ENCODE results near the gene PTPN20.
"Not testable (repeated sequence)": the region's sequence is repeated elsewhere in the genome, so short reads cannot be mapped to it uniquely, and the experiment has no call there.

PTPN20 gene

DNA sequence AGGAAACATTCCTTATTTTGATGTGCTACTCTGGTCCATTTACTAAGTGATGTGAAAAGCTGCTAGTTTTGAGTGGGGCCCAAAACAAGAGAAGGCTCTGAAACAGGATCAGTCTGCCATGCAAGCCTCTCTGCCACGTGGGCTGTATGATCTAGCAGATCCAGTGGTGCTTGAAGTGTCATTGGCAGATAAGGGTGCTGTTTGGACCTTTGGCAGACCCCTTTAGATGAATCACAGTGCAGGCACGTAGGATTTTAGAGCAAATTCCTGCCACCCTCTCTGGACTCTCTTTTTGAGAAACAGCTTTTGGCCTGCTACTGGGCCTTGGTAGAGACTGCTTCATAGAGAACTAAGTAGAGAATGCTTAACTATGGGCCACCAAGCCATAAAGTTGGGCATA lies 69.0 kb downstream of the PTPN20 start:
- not testable (repeated sequence) for H3K27me3 ChIP-seq (ENCODE audit: control insufficient read depth, insufficient read depth, low read length); H3K4me3 ChIP-seq (ENCODE audit: low read depth, low read length); H3K9me3 ChIP-seq (ENCODE audit: control insufficient read depth, insufficient read depth, low read length); H3K4me1 ChIP-seq (ENCODE audit: control insufficient read depth, insufficient read depth, low read length); H3K9ac ChIP-seq (ENCODE audit: low read depth, low read length); H3K36me3 ChIP-seq (ENCODE audit: control insufficient read depth, insufficient read depth, low read length)

DNA sequence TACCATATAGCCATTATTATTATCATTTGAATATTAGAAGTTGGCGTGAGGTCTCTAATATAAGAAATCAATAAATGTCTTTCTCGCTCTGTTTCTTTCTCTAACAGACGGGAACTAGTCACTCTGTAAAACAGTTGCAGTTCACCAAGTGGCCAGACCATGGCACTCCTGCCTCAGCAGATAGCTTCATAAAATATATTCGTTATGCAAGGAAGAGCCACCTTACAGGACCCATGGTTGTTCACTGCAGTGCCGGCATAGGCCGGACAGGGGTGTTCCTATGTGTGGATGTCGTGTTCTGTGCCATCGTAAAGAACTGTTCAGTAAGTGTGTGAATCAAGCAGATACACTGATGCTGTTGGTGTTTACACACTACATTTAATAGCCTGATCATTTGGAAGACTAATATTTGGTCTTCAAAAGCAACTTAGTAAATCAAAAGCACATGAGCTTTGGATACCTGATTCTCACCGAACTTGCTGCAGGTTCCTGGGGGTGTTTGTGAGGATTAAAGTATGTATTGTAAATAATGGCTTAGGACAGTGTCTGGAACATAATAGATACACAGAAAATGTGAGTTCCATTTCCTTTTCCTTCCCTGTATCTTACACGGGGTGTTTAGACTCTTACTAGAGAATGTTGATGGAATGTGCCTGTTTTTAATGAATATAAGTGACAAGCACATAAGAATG lies 76.2 kb downstream of the PTPN20 start:
- H3K27me3 ChIP-seq (ENCODE audit: control insufficient read depth, insufficient read depth, low read length); H3K36me3 ChIP-seq (ENCODE audit: control insufficient read depth, insufficient read depth, low read length); H3K9ac ChIP-seq (ENCODE audit: low read depth, low read length); H3K9me3 ChIP-seq (ENCODE audit: control insufficient read depth, insufficient read depth, low read length); H3K4me1 ChIP-seq (ENCODE audit: control insufficient read depth, insufficient read depth, low read length); H3K4me3 ChIP-seq (ENCODE audit: low read depth, low read length): not testable (repeated sequence)

DNA sequence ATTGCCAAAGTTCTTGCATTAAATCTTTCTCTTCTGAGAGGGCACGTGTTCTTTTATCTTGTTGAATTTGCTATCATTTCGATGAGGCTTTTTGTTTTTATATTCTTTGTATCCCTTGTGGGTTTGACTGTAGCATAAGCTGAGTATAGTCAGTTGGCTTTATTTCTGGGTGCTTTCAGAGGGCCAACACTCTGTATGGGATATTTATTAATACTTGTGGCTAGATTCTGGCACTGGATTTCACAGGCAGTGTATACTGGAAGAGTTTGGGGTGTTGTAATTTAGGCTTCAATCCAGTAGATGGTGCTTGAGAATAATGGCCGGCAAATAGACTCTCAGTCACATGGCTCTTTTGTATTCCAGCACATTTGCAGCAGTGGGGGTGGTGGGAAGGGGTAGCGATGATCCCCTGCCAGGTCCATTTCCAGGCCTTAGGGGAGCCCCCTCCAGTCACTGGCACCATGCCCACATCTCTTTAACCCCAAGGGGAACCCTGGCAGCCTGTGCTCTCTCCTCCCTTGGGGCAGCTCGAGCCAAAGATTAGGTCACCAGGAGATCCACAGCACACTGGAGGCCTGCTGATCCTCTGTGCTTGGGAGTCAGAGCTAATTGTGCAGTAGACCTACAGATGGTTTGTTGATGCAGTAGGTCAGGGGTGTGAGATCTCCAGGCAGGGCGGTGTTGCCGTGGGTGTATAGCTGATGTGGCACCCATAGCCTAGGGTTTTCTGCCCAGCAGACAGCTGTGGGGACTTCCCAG lies 81.8 kb downstream of the PTPN20 start:
- Histone ChIP-seq H3K9me3 (ENCODE audit: control insufficient read depth, insufficient read depth, low read length) (no peaks in the 10 kb centered on the region), H3K27me3 (ENCODE audit: control insufficient read depth, insufficient read depth, low read length) (no peaks in the 10 kb centered on the region), H3K36me3 (ENCODE audit: control insufficient read depth, insufficient read depth, low read length) (no peaks in the 10 kb centered on the region), H3K9ac (ENCODE audit: low read depth, low read length) (no peak overlapping the region), H3K4me3 (ENCODE audit: low read depth, low read length) (no peak overlapping the region), H3K4me1 (ENCODE audit: control insufficient read depth, insufficient read depth, low read length) (peaks cover 2% of the 10 kb centered on the region)

DNA sequence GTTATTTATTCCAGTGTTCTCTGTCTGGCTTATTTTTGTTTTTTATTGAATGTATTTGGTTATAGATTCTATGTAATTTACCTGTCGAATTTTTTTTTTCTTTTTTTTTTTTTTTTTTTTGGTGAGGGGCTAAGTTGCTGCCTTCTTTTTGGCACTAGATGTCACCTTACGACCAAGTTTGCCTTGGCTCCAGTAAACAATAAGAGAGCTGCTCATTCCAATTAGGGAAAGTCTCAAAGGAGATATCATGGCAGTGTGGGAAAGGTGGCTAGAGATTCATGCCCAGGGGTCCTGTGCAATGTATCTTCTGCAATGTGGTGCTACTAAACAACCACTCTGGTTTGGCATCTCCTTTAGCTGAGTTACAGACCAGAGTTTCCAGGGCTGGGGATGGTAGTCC lies 84.0 kb downstream of the PTPN20 start:
- peaks cover 2% of the 10 kb centered on the region for H3K4me1 ChIP-seq (ENCODE audit: control insufficient read depth, insufficient read depth, low read length)
- H3K9me3 ChIP-seq (ENCODE audit: control insufficient read depth, insufficient read depth, low read length) = no peaks in the 10 kb centered on the region
- H3K27me3 ChIP-seq (ENCODE audit: control insufficient read depth, insufficient read depth, low read length) = no peaks in the 10 kb centered on the region
- H3K4me3 ChIP-seq (ENCODE audit: low read depth, low read length) = no peak overlapping the region
- H3K9ac ChIP-seq (ENCODE audit: low read depth, low read length) = no peak overlapping the region
- H3K36me3 ChIP-seq (ENCODE audit: control insufficient read depth, insufficient read depth, low read length) = no peaks in the 10 kb centered on the region

DNA sequence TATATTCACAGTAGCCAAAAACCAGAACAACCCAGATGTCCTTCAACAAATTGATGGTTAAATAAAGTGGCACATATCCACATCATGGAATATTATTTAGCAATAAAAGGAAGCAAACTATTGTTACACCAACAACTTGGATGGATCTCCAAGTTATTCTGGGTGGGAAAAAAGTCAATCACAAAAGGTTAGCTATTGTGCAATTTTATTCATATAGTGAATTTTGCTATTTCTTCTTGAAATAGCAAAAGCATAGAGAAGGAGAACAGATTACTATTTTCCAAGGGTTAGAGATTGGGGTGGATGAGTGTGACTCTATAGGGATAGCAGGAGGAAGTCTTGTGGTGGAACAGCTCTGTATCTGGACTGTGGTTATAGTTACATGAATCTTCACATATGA lies 87.0 kb downstream of the PTPN20 start:
- H3K27me3 ChIP-seq (ENCODE audit: control insufficient read depth, insufficient read depth, low read length) = no peaks in the 10 kb centered on the region
- no peak overlapping the region for H3K9ac ChIP-seq (ENCODE audit: low read depth, low read length)
- H3K9me3 ChIP-seq (ENCODE audit: control insufficient read depth, insufficient read depth, low read length) = no peaks in the 10 kb centered on the region
- H3K4me3 ChIP-seq (ENCODE audit: low read depth, low read length) = no peak overlapping the region
- no peaks in the 10 kb centered on the region for H3K36me3 ChIP-seq (ENCODE audit: control insufficient read depth, insufficient read depth, low read length)
- H3K4me1 ChIP-seq (ENCODE audit: control insufficient read depth, insufficient read depth, low read length) = peaks cover 2% of the 10 kb centered on the region

DNA sequence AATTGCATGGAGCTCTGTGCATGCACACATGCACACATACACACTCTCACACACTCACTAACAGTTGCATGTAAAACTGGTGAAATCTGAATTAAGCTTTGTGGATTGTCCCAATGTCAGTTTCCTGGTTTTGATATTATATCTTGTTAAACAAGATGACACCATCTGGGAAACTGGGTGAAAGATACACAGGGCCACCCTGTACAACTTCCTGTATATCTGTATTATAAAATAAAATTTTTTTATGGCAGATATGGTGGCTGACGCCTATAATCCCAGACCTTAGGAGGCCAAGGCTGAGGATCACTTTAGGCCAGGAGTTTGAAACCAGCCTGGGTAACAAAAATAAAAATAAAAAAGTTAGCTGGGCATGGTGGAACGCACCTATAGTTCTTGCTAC lies 87.4 kb downstream of the PTPN20 start:
- H3K4me1 ChIP-seq (ENCODE audit: control insufficient read depth, insufficient read depth, low read length) = peaks cover 2% of the 10 kb centered on the region
- H3K9me3 ChIP-seq (ENCODE audit: control insufficient read depth, insufficient read depth, low read length) = no peaks in the 10 kb centered on the region
- H3K4me3 ChIP-seq (ENCODE audit: low read depth, low read length) = no peak overlapping the region
- H3K27me3 ChIP-seq (ENCODE audit: control insufficient read depth, insufficient read depth, low read length) = no peaks in the 10 kb centered on the region
- H3K9ac ChIP-seq (ENCODE audit: low read depth, low read length) = no peak overlapping the region
- H3K36me3 ChIP-seq (ENCODE audit: control insufficient read depth, insufficient read depth, low read length) = no peaks in the 10 kb centered on the region

DNA sequence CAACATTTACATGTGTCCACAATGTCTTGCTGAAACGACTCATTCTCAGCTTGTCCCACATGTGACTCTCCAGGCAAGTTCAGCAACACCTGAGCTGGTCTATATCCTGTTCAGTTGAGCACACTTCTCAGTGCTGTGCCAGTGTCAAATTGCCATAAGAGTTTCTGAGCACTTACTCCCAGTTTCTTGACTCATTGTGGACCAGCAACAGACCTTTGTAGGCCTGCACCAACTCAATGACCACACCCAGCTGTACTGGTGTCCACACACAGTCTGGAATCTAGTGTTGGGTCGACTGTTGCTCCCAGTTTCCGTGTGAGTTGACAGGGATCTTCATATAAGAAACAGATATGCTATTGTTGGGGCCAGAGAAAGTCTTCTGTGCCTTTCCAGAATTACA lies 88.0 kb downstream of the PTPN20 start:
- Histone ChIP-seq H3K4me3 (ENCODE audit: low read depth, low read length) (no peak overlapping the region), H3K27me3 (ENCODE audit: control insufficient read depth, insufficient read depth, low read length) (no peaks in the 10 kb centered on the region), H3K9ac (ENCODE audit: low read depth, low read length) (no peak overlapping the region), H3K4me1 (ENCODE audit: control insufficient read depth, insufficient read depth, low read length) (peaks cover 2% of the 10 kb centered on the region), H3K36me3 (ENCODE audit: control insufficient read depth, insufficient read depth, low read length) (no peaks in the 10 kb centered on the region), H3K9me3 (ENCODE audit: control insufficient read depth, insufficient read depth, low read length) (no peaks in the 10 kb centered on the region)

DNA sequence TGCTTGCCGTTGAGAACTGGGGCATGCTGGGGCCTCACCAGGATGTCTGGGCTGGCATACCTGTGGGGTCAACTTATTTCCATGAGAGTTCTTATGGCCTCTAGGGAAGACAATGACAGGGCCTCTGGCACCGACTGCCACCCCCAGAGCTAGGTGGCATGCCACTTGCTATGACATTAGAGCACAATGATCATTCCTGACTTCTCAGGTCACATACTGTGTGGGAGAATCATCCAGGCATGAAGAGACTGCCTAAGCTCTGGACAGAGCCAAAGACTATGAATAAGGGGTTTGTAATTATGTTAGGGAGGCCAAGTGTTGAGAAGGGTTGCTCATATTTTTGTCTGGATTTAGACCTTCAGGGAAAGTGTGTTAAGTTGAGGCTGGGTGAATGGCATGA lies 97.5 kb downstream of the PTPN20 start:
- H3K9me3 ChIP-seq (ENCODE audit: control insufficient read depth, insufficient read depth, low read length) = no peaks in the 10 kb centered on the region

DNA sequence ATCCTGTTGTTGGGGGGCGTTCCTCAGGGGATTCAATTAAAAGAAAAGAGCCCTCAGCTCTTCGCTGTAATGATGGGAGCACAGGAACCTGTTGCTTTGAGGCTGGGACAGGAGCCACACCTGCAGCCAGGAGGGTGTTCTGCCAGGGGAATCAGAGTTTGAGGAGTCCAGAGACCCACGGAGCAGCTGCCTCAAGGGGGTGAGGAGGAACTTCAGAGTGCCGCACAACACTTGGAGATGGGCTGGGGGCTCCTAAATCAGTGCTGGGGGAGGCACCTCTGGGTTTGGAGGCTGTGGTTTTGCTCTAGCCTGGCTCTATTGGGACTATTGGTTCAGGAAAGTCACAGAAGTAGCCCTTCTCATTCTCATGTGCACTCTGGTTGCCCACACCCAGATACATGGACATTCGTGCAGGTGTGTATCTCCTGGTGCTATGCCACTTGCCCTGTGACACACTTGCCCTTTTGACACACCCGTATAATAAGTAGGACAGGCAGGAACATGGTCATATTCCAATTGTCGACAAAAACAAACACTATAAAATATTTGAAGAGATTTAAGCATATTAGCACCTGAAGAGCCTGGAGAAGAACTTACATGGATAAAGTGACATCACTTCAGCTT lies 98.1 kb downstream of the PTPN20 start:
- Histone ChIP-seq H3K4me3 (ENCODE audit: low read depth, low read length) (no peak overlapping the region), H3K9me3 (ENCODE audit: control insufficient read depth, insufficient read depth, low read length) (no peaks in the 10 kb centered on the region), H3K9ac (ENCODE audit: low read depth, low read length) (no peak overlapping the region), H3K27me3 (ENCODE audit: control insufficient read depth, insufficient read depth, low read length) (no peaks in the 10 kb centered on the region), H3K4me1 (ENCODE audit: control insufficient read depth, insufficient read depth, low read length) (no peaks in the 10 kb centered on the region), H3K36me3 (ENCODE audit: control insufficient read depth, insufficient read depth, low read length) (no peaks in the 10 kb centered on the region)

More for the DNA sequence above, 97.5 kb downstream of the PTPN20 start:
- H3K27me3 ChIP-seq (ENCODE audit: control insufficient read depth, insufficient read depth, low read length) = no peaks in the 10 kb centered on the region
- H3K4me3 ChIP-seq (ENCODE audit: low read depth, low read length) = no peak overlapping the region
- H3K36me3 ChIP-seq (ENCODE audit: control insufficient read depth, insufficient read depth, low read length) = no peaks in the 10 kb centered on the region
- no peaks in the 10 kb centered on the region for H3K4me1 ChIP-seq (ENCODE audit: control insufficient read depth, insufficient read depth, low read length)
- no peak overlapping the region for H3K9ac ChIP-seq (ENCODE audit: low read depth, low read length)

DNA sequence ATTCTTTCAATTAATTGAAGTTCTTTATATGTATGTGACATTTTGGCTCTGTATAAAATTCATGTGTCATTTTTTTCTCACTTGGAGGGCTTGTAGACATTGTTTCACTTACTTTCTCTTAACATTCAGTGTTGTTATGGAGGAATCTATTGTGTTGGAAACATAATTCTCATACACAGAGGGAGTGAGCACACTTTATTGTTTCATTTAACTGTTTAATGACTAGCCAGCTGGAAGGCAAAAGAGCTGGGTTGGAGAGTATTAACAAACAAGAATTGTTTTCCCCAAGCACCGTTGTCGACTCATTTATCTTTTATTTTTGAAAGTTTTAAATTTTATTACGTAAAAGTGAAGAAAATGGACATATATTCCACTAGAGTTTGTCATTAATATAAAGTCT lies 98.8 kb downstream of the PTPN20 start:
- Histone ChIP-seq H3K4me1 (ENCODE audit: control insufficient read depth, insufficient read depth, low read length) (no peaks in the 10 kb centered on the region), H3K9me3 (ENCODE audit: control insufficient read depth, insufficient read depth, low read length) (no peaks in the 10 kb centered on the region), H3K27me3 (ENCODE audit: control insufficient read depth, insufficient read depth, low read length) (no peaks in the 10 kb centered on the region), H3K9ac (ENCODE audit: low read depth, low read length) (no peak overlapping the region), H3K4me3 (ENCODE audit: low read depth, low read length) (no peak overlapping the region), H3K36me3 (ENCODE audit: control insufficient read depth, insufficient read depth, low read length) (no peaks in the 10 kb centered on the region)

DNA sequence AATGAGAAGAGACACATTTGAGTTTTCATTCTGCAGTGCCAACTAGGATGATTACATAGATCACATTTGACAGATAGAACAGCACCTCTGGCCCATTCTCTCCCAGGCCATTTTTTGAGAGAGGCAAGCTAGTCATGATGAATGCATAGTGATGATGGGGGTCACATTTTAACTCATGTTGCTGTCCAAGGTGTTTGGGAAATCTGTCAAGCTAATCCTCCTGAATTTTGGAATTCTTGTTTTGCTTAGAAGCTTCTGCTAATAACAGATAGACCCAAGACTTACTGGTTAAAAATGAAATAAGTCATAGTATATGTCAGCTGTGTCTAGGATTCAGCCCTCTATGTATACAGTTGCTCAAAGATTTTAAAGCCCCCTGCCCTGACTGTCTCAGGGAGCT lies 101.0 kb downstream of the PTPN20 start:
- Histone ChIP-seq H3K27me3 (ENCODE audit: control insufficient read depth, insufficient read depth, low read length) (no peaks in the 10 kb centered on the region), H3K4me3 (ENCODE audit: low read depth, low read length) (no peak overlapping the region), H3K36me3 (ENCODE audit: control insufficient read depth, insufficient read depth, low read length) (no peaks in the 10 kb centered on the region), H3K4me1 (ENCODE audit: control insufficient read depth, insufficient read depth, low read length) (no peaks in the 10 kb centered on the region), H3K9ac (ENCODE audit: low read depth, low read length) (no peak overlapping the region), H3K9me3 (ENCODE audit: control insufficient read depth, insufficient read depth, low read length) (no peaks in the 10 kb centered on the region)

Data from iPS-15b (cell line).